HEK293 (cell line): ENCODE results near the gene TLNRD1.

Experiments used
- RBAK ChIP-seq: fragments of 450-650 bp; formaldehyde crosslinking; IDR thresholded peaks from 2 replicates; pipeline ENCODE4 v1.5.1; 2016; ENCODE audit warnings: missing biosample characterization, missing genetic modification characterization
- ZNF10 ChIP-seq: fragments of 450-650 bp; formaldehyde crosslinking; IDR thresholded peaks from 2 replicates; pipeline ENCODE4 v1.5.1; 2017; ENCODE audit warnings: missing biosample characterization, missing genetic modification characterization
- ZNF114 ChIP-seq: fragments of 450-650 bp; formaldehyde crosslinking; IDR thresholded peaks from 2 replicates; pipeline ENCODE4 v1.5.0; 2017; ENCODE audit warnings: missing biosample characterization, missing genetic modification characterization
- ZNF266 ChIP-seq: fragments of 450-650 bp; formaldehyde crosslinking; IDR thresholded peaks from 2 replicates; pipeline ENCODE4 v1.5.1; 2016; ENCODE audit warnings: missing biosample characterization, missing genetic modification characterization, low read depth
- ZNF274 ChIP-seq, 2 experiments: fragments of 200-500 bp in 1 of 2; fragments of 450-650 bp in 1 of 2; sonication (Bioruptor generic) in 1 of 2; formaldehyde crosslinking in 1 of 2; IDR thresholded peaks; 2 replicates each; pipeline versions ENCODE4 v1.5.1 to v1.6.1; 2014 to 2016; ENCODE audit warnings: borderline replicate concordance in 1 of 2, inconsistent platforms in 1 of 2, low read length in 1 of 2, missing biosample characterization in 1 of 2, missing genetic modification characterization in 1 of 2
- ZNF513 ChIP-seq: fragments of 450-650 bp; IDR thresholded peaks from 2 replicates; pipeline ENCODE4 v1.5.1; 2018; ENCODE audit warnings: missing biosample characterization, missing genetic modification characterization
- ZNF747 ChIP-seq: fragments of 450-650 bp; formaldehyde crosslinking; IDR thresholded peaks from 2 replicates; pipeline ENCODE4 v1.5.1; 2016; ENCODE audit warnings: missing biosample characterization, missing genetic modification characterization
- TF ChIP-seq, protein P1 (sequence below): fragments of 450-650 bp; formaldehyde crosslinking; IDR thresholded peaks from 2 replicates; pipeline ENCODE4 v1.5.1; 2016; ENCODE audit warnings: missing biosample characterization, missing genetic modification characterization
- TF ChIP-seq, protein P2 (sequence below): fragments of 450-650 bp; formaldehyde crosslinking; IDR thresholded peaks from 2 replicates; pipeline ENCODE4 v1.5.1; 2016; ENCODE audit warnings: missing biosample characterization, missing genetic modification characterization
- TF ChIP-seq, protein P3 (sequence below): fragments of 450-650 bp; formaldehyde crosslinking; IDR thresholded peaks from 2 replicates; pipeline ENCODE4 v1.5.1; 2016; ENCODE audit warnings: missing biosample characterization, missing genetic modification characterization, low read depth

DNA sequence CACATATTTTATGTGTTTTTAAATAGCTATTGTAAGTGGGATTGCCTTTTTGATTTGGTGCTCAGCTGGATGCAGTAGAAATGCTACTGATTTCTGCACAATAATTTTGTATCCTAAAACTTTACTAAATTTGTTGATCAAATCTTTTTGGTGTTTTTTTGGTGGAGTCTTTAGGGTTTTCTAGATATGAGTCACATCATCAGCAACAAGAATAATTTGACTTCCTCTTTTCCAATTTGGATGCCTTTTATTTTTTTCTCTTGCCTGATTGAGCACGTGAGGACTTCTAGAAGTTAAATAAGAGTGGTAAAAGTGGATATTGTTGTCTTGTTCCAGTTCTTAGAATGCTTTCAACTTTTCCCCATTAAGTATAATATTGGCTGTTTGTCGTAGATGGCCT lies 51.3 kb downstream of the TLNRD1 start:
- TF ChIP-seq, protein P1, sequence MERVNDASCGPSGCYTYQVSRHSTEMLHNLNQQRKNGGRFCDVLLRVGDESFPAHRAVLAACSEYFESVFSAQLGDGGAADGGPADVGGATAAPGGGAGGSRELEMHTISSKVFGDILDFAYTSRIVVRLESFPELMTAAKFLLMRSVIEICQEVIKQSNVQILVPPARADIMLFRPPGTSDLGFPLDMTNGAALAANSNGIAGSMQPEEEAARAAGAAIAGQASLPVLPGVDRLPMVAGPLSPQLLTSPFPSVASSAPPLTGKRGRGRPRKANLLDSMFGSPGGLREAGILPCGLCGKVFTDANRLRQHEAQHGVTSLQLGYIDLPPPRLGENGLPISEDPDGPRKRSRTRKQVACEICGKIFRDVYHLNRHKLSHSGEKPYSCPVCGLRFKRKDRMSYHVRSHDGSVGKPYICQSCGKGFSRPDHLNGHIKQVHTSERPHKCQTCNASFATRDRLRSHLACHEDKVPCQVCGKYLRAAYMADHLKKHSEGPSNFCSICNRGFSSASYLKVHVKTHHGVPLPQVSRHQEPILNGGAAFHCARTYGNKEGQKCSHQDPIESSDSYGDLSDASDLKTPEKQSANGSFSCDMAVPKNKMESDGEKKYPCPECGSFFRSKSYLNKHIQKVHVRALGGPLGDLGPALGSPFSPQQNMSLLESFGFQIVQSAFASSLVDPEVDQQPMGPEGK: no peak
- no peak for TF ChIP-seq ZNF747 (tag by site-specific recombination)
- TF ChIP-seq ZNF274 (IDR thresholded peaks at IDR 0.05; ENCODE audit: low read length): no peak
- TF ChIP-seq ZNF274 (tag by site-specific recombination; IDR thresholded peaks at IDR 0.05; ENCODE audit: borderline replicate concordance): no peak
- no peak for TF ChIP-seq ZNF10 (tag by site-specific recombination)
- TF ChIP-seq, protein P2, sequence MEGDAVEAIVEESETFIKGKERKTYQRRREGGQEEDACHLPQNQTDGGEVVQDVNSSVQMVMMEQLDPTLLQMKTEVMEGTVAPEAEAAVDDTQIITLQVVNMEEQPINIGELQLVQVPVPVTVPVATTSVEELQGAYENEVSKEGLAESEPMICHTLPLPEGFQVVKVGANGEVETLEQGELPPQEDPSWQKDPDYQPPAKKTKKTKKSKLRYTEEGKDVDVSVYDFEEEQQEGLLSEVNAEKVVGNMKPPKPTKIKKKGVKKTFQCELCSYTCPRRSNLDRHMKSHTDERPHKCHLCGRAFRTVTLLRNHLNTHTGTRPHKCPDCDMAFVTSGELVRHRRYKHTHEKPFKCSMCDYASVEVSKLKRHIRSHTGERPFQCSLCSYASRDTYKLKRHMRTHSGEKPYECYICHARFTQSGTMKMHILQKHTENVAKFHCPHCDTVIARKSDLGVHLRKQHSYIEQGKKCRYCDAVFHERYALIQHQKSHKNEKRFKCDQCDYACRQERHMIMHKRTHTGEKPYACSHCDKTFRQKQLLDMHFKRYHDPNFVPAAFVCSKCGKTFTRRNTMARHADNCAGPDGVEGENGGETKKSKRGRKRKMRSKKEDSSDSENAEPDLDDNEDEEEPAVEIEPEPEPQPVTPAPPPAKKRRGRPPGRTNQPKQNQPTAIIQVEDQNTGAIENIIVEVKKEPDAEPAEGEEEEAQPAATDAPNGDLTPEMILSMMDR (tag by site-specific recombination): no peak
- TF ChIP-seq, protein P3, sequence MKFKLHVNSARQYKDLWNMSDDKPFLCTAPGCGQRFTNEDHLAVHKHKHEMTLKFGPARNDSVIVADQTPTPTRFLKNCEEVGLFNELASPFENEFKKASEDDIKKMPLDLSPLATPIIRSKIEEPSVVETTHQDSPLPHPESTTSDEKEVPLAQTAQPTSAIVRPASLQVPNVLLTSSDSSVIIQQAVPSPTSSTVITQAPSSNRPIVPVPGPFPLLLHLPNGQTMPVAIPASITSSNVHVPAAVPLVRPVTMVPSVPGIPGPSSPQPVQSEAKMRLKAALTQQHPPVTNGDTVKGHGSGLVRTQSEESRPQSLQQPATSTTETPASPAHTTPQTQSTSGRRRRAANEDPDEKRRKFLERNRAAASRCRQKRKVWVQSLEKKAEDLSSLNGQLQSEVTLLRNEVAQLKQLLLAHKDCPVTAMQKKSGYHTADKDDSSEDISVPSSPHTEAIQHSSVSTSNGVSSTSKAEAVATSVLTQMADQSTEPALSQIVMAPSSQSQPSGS: no peak
- TF ChIP-seq ZNF266 (tag by site-specific recombination): no peak
- TF ChIP-seq ZNF114 (tag by site-specific recombination): no peak
- TF ChIP-seq RBAK (tag by site-specific recombination): no peak
- TF ChIP-seq ZNF513 (tag by site-specific recombination): no peak
